Activated gamma-delta T cell treated with anti-CD3 and anti-CD28 coated beads, Interleukin-2, amount 50 U/mL, for 16 hours (primary cell): ENCODE data around the gene SIRT6.
"Not testable (repeated sequence)": the region's sequence is repeated elsewhere in the genome, so short reads cannot be mapped to it uniquely, and the experiment has no call there.

ENCODE experiments used
- DNase-seq: peaks from one replicate; pipeline ENCODE4 v3.0.0-alpha.2; 2020; ENCODE audit warnings: low read depth

SIRT6 gene

GRCh38 chr19:4199699-4200293, 17.4 kb upstream of the SIRT6 start:
- no peak for DNase-seq

- DNase-seq = no peak
Measured at GRCh38 chr19:4198467-4199126, 16.2 kb upstream of the SIRT6 start.

- DNase-seq = no peak
Measured at GRCh38 chr19:4197625-4198466, 15.5 kb upstream of the SIRT6 start.

GRCh38 chr19:4197228-4197624, 14.9 kb upstream of the SIRT6 start:
- DNase-seq = no peak

GRCh38 chr19:4196587-4197148, 14.3 kb upstream of the SIRT6 start:
- DNase-seq = no peak

GRCh38 chr19:4196009-4196408, 13.6 kb upstream of the SIRT6 start:
- DNase-seq = no peak

- no peak for DNase-seq
Measured at GRCh38 chr19:4194353-4194752, 12.0 kb upstream of the SIRT6 start.

- not testable (repeated sequence) for DNase-seq
Measured at GRCh38 chr19:4192537-4192936, 10.2 kb upstream of the SIRT6 start.

- DNase-seq = no peak
Measured at GRCh38 chr19:4189641-4190040, 7.3 kb upstream of the SIRT6 start.

GRCh38 chr19:4187313-4188122, 5.2 kb upstream of the SIRT6 start:
- no peak for DNase-seq

- DNase-seq = peak; percentile 65
Measured at GRCh38 chr19:4186087-4186993, 4.0 kb upstream of the SIRT6 start.

GRCh38 chr19:4185413-4186086, 3.2 kb upstream of the SIRT6 start:
- DNase-seq = no peak

- no peak for DNase-seq
Measured at GRCh38 chr19:4184718-4185352, 2.5 kb upstream of the SIRT6 start.

- DNase-seq = no peak
Measured at GRCh38 chr19:4183967-4184717, 1.8 kb upstream of the SIRT6 start.

GRCh38 chr19:4181053-4181508, 1.3 kb downstream of the SIRT6 start:
- DNase-seq = no peak

GRCh38 chr19:4178990-4179389, 3.4 kb downstream of the SIRT6 start:
- DNase-seq = no peak

GRCh38 chr19:4177146-4177545, 5.2 kb downstream of the SIRT6 start:
- DNase-seq = no peak

- no peak for DNase-seq
Measured at GRCh38 chr19:4175669-4175931, 6.8 kb downstream of the SIRT6 start.
